HG02973 (cell line): ENCODE data around the gene MEA1.

Source experiments
- ATAC-seq: cut with Tn5 transposase; IDR thresholded peaks from one replicate; pipeline ENCODE4 v1.9.1; 2021; ENCODE audit warnings: moderate library complexity; ENCODE audit not compliant: unreplicated experiment

The MEA1 gene

DNA sequence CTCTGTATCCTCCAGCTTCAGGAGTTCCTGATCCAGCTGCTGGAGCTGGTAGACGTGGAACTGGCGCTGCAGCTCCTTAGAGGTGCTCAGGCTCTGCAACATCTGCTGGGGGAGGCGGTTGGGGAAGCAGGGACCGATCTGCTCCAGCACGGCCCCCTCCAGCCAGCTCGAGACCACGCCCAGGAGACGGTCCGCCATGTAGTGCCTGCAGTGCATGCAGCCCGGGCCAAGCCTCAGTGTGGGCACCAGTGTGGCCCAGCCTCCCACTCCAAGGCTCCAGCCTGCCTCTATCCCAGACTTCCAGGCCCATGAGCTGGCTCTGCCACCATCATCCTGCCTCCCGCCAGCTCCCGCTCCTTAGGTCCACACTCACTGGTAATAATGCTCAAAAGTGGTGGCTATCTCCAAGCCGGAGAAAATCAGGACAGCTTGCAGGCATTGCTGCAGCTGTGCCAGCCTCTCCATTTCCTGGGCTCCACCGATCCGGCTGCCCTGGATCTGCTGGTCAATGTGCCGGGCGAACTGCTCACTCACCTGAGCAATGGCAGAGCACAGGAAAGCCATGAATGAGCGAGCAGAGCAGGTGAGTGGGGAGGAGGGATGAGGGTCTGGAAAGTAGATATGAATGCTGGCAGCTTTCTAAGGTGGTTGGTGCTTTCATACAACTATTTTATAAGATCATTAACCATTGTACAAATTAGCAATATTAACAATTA is 27.0 kb upstream of the MEA1 start:
- ATAC-seq = no peak

DNA sequence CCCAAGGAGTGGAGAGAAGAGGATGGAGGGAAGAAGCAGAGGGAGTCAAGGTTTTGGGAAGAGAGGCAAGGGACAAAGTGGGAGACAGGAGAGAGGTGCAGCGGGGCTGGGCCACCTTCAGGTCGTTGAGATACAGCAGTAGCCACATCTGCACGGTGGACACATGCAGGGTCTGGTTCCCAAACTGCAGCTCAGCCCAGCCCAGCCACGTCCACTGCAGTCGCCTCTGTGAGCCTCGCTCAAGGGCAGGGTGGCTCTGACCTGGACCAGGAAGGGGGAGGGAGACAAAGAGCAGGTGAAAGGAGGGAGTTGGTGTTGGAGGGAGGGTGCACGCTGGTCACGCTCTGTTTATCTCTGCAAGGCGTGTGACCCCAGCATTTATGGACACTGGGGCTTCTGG is 25.0 kb upstream of the MEA1 start:
- ATAC-seq = no peak

DNA sequence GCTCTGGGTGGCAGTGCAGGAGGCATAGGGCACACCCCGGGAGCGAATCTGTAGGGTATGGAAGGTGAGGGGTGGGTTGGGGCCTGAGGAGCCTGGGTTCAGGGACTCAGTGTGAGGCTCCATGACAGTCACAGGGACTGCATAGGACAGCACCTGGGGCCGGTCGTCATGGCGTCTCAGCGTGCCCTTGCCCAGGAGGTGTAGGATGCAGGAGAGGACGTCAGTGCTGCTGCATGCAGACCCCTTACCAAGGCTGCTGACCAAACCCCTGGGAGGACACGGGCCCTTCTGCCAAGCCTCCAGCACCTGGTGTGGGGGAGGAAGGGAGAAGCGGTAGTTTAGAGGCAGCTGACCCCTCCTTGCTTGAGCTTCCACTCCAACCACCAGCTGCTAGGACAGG is 24.0 kb upstream of the MEA1 start:
- no peak for ATAC-seq

DNA sequence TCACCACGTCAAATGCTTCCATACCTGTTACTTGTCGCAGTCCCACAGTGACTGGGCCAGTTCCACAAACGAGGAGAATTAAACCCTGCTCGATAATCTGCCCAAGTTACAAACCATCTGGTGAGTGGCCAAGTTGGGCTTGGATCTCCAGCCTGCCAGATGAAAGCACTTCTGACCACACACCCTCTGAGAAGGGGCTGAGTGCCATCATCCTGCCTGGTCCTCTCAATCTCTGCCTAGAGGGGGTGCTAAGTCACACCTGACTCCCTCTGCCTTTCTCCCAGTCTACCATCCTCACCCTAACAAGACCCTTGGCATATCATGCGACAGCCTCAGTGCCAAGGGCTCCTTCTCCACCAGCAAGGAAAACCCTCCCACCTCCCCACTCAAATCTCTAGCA is 23.5 kb upstream of the MEA1 start:
- no peak for ATAC-seq

DNA sequence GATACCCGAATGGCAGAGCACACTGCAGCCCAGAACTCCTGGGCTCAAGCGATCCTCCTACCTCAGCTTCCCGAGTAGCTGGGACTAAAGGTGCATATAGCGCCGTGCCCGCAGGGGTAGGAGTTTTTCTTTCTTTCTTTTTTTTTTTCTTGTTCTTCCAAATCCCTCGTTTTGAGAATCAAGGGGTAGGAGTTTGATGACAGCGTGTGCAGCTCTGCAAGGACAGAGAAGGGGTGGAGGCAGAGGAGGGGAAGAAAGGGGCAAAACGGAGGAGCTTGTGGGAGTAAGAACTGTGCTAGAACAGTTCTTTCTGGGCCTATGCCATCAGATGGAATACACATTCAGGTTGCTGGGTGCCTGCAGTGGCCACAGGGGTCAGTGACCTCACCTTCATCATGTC is 23.0 kb upstream of the MEA1 start:
- ATAC-seq = no peak

DNA sequence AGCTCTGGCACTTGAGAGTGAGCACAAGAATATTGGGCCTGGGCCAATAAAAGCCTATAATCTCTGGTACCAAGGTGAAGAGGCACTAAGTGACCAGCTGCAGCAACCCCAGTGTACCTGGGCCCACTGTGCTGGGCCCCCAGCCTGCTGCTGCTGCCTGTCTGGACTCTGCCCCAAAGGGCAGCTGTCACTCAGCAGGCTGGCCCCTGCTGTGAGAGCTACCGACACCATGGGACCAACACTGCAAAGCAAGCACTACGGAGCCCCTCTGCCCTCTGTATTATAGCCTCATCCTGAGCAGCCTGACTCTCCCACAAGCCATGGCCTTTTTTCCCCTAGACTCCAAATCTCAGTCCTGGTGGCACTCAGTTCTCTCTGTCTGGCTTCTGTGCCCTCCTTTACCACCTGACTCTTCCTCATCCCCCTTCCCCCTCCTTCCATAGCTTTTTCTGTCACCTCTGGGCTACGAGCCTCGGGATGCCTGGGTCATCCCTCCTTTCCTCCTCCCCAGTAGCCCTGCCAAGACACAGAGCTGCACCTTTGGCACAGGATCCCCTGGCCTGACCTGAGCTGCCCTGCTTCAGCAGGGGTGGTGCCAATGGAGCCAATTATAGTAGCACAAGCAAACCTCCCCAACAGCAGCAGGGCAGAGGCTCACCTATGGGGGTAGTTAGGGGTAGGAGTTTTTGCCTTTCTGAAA is 21.9 kb upstream of the MEA1 start:
- no peak for ATAC-seq

DNA sequence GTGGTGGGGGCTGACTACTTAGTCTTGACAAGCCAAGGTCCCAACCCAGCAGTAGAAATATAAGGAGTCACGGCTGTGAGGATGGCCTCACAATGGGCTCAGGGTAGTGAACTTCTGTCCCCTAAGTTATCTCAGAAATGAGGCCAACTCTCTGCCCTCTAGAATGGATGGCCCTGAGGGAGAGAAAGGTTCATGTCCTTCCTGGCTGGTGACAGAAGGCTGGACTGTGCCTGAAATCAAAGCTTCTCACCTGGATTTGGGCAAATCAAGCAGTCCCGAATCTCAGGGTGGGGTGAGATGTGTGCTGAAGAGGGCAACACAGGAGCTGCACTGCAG is 20.4 kb upstream of the MEA1 start:
- ATAC-seq = no peak

DNA sequence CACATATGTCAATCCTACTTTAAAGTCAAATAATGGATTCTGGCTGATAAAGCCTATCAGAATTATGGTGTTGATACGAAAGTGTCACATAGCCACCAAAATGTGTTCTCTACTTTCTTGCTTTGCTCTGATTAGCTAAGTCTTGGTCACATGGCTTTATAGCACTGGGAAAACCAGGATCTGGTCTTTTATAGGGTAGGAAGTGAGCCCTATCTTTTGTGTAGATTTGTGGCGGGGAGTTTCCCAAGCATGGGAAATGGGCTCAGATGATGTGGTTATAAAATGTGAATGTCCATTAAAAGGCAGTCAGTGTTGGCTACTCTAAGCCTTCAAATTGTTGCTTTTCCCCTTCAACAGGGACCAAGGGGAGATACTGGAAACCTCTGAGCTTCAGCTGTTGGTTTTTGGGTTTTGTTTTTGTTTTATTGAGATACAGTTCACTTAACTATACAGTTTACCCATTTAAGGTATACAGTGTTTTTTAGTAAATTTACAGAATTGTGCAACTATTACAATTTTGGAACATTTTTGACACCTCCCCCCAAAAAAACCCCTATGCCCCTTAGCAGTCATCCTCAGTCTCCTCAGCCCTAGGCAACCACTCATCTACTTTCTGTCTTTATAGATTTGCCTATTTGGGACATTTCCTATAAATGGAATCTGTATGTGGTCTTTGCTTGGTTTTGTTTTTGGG is 19.9 kb upstream of the MEA1 start:
- ATAC-seq = no peak

DNA sequence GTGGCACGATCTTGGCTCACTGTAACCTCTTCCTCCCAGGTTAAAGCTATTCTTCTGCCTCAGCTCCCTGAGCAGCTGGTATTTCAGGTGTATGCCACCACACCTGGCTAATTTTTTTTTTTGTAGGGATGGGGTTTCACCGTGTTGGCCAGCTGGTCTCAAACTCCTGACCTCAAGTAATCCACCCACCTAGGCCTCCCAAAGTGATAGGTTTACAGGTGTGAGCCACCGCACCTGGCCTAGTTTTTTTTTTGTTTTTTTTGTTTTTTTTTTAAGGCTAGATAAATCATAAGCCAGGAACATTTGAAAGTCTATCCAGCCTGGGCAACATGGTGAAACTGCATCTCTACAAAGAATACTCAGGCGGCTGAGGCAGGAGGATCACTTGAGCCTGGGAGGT is 18.6 kb upstream of the MEA1 start:
- no peak for ATAC-seq

DNA sequence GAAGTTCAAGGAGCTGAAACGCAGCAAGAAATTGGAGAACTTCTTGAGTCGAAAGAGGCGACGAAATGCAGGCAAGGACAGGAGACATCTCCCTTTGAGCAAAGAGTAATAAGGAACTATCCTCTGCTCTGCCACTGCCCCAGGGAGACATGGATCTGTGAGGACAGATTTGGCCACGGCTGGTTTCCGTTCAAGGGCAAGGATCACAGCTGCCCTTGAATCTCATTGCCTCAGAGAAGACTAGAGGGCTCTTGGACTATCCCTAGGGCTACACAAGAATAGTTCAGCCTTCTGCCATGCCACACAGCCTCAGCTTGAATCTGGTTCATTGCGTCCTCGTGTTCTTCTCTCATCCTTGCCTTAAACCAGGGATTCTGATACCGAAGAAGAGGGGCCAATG is 15.4 kb upstream of the MEA1 start:
- ATAC-seq = no peak

DNA sequence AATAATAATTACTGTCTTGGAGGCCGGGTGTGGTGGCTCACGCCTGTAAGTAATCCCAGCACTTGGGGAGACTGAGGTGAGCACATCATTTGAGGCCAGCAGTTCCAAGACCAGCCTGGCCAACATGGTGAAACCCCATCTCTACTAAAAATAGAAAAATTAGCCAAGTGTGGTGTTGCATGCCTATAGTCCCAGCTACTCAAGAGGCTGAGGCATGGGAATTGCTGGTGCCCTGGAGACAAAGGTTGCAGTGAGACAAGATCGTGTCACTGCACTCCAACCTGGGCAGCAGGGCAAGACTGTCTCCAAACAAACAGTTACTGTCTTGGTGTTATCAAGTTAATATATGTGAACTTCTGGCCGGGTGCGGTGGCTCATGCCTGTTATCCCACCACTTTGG is 12.6 kb upstream of the MEA1 start:
- ATAC-seq = no peak

DNA sequence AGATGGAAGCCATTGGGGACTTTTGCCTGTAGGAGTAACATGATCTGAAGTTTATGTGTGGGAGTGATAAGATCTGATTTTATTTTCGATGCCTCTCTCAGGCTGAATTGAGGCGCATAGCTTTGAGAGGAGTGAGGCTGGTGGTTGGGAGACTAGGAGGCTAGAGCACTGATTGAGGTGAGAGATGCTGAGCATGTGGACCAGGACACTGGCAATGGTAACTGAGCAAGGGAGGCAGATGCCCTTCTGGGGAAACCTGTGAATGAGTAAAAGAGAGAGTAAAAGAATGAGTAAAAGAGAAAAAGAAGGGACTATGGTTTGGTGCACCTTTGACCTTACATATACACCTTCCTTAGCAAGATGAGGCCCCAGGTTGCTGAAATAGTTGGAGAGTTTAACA is 10.7 kb upstream of the MEA1 start:
- no peak for ATAC-seq

DNA sequence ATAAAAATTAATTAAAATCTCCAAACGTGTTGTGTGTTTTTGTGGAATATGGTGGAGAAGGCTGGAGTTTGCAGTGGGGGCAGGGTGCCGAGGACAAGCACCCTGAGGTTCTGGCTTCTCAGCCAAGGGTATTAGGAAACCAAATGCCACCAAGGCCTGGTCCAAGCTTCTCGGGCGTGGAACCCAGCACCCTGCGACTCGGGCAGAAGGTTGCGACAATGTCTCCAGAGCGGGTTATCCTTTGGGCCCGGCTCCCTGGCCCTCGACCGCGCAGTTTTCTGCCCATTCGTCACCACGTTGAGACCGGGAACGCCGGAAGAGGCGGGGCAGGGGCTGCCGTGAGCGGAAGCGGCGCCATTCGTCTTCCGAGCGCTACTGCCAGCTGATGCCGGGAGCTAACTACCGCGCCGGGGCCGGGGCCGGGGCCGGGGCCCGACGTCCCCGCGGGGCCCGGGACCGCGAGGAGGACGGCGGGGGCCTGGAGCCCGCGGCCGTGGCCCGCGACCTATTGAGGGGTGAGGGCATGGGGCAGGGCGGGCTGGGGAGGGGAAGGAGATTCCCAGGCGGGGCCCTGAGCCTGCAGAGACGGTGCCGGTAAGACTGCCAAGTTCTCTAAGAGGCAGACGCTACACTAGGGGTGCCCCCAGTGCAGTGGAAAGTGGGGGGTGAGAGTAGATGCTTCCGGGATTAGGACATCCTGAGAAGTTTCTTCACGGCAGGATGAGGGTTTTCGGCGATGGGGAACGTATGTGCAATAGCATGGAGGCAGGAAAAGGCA is 7.7 kb upstream of the MEA1 start, which contains the start of gene RRP36:
Gene RRP36, plus strand, starts transcription at position 354 of the 778 bp plus-strand sequence. Its CDS starts 32 bp downstream, at position 386.
- peak; percentile 72 for ATAC-seq

DNA sequence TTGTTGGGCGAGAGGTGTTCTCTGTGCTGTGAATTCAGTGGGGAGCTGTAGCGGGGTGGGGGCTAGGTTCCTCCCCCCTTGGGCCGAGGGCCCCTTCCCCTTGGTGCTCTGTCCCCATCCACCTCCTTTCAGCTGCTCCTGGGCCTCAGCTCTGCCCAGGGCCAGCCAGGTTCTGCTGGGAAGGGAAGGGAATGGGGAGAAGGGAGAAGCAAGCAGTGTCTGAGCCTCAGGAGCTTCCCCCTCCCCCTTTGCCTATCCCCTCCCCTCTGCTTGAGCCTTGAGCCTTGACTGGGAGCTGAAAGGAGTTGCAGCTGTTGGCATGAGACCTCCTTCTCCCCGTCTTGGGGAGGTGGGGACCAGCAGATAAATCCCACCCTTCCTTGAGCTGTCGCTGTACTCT is 7.1 kb upstream of the MEA1 start:
- no peak for ATAC-seq

DNA sequence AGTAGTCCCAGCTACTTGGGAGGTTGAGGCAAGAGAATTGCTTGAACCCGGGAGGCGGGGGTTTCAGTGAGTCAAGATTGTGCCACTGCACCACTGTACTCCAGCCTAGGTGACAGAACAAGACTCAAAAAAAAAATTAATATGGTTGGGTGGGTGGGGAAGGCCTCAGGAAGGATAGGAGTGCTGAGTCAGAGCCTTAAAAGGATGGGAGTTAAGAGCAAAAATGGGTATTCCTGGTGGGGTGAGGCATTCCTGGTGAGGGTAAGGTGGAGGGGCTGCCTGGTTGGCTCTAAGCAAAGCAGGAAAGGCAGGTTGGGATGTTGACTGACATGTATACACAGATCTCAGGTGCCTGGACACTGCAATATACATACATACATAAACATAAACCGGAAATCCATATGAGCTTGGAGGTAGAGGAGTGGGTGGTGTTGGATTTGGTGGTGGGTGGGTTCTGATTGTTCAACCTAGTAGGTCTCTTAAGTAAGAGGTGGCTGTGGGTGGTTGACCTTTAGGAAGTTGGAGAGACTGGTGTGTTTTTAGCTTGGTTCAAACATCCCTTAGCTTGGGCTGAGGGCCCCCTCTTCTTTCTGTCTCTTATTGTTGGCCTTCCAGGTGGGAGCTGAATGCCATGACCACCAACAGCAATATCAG is 6.4 kb upstream of the MEA1 start:
- ATAC-seq = no peak

DNA sequence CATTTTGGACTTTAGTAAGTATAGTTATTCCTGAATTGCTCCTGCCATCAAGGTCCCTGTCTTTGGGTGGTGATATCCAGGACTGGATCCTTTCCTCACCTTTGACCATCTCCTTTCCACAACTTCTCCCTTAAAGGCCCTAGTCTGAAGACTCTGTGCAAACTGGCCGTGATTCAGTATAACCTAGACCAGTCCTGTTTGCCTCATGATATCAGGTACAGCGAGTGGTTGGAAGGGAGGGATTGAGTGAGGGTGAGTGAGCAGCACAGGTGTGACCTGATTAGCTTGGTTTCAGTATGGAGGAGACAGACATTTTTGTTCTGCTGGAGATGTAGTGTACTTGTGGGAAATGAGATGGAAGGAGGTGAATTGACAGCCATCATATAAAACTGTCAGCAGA is 5.4 kb upstream of the MEA1 start:
- no peak for ATAC-seq

DNA sequence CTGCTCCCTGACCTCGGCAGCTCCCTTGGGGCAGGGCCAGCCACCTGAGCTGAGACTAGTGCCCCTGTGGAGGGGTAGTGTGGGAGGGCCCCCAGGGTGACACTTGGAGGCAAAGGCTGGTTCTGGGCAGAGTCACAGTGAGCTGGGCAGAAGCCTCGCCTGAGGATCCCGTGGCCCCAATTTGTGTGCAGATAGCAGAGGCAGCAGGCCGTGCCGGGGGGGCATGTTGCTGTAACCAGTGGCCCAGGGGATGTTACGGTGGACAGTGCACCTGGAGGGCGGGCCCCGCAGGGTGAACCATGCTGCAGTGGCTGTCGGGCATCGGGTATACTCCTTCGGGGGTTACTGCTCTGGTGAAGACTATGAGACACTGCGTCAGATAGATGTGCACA is 3.2 kb upstream of the MEA1 start:
- no peak for ATAC-seq

DNA sequence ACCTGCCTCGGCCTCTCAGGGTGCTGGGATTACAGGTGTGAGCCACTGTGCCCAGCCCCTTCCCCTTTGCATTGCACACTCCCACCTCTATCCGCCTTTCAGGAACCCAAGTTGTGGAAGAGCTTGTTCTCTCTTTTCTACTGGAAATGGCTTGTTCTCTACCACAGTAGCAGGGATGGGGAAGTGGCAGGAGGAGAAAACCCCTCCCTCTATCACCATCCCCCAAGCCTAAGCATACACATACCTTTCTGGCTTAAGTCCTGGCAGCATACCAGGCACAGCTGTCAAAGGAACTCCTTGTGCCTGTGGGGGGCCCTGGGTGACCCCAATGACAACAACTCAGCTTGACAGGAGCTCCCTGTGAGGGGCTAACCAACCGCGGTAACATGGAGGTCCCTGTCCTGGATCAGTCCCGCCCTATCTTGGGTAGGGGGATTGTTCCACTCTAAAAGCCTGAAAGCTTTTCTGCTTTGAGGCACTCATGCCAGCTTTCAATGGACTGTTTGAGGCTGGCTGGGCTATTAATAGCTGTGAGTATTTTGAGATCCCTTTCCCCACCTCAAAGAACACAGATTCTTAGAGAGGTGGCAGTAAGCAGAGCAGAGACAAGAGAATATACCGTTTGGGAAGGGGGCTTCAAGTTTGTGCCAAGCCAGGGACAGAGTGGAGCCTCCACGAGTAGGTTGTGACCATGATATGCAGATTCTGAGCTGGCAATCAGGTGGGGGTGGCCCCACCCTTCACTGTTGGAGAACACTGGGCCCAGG is 2.6 kb upstream of the MEA1 start:
- ATAC-seq = no peak

DNA sequence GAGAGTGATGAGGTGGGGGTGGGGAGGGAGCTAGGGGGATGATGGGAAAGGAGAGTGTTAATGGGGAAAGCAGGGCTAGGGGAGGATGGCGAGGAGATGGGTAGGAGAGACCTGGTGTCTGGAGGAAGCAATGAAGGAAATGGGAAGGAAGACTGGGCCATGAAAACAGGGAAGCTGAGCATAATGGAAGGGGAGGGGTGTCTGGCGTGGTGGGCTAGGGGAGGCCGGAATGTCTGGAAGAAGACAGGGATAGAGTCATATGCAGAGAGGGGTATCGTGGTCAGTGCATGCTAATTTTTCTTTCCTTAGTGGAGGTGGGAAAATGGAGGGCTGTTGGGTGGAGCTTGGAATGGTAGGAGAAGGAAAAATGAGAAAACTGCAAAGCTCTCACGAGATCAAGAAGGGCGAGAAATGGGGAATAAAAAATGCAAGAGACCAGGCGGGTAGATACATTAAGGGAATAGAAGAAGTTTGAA is 726 bp upstream of the MEA1 start:
- ATAC-seq = no peak
